Measurements from ENCODE around the gene BRWD1.

DNA sequence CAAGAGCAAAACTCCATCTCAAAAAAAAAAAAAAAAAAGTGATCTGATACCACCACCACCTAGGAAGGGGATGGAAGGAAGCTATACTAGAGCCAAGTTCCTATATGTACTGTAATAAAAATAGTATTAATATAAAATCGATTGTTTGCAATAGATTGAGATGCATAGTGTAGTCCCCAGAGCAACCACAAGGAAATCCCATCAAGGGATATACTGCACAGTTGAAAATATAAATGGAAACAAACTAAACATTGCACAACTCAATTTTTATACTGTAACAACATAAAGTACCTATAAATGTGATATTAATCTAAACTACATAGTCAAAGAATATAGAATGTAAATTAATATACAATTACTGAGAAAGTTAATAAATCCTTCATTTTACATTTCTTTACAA lies 109.3 kb downstream of the BRWD1 start:
- TF ChIP-seq, protein P1, sequence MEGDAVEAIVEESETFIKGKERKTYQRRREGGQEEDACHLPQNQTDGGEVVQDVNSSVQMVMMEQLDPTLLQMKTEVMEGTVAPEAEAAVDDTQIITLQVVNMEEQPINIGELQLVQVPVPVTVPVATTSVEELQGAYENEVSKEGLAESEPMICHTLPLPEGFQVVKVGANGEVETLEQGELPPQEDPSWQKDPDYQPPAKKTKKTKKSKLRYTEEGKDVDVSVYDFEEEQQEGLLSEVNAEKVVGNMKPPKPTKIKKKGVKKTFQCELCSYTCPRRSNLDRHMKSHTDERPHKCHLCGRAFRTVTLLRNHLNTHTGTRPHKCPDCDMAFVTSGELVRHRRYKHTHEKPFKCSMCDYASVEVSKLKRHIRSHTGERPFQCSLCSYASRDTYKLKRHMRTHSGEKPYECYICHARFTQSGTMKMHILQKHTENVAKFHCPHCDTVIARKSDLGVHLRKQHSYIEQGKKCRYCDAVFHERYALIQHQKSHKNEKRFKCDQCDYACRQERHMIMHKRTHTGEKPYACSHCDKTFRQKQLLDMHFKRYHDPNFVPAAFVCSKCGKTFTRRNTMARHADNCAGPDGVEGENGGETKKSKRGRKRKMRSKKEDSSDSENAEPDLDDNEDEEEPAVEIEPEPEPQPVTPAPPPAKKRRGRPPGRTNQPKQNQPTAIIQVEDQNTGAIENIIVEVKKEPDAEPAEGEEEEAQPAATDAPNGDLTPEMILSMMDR (IDR thresholded peaks at IDR 0.05) = peak in 1 of 3 experiments; percentile 31
- no peak for TF ChIP-seq POLR2A (IDR thresholded peaks at IDR 0.05)
